WERI-Rb-1 (cell line): ENCODE measurements around the gene SCRT2.

Experiments used
- DNase-seq: peaks from one replicate; pipeline ENCODE4 v3.0.0-alpha.2; 2020
- H3K27ac ChIP-seq: fragments of 250-450 bp; sonication (Bioruptor Pico); 2 replicates; pipeline ENCODE4 v1.5.1; 2020; ENCODE audit warnings: mild to moderate bottlenecking, moderate library complexity
- H3K27me3 ChIP-seq: fragments of 250-450 bp; sonication (Bioruptor Pico); 2 replicates; pipeline ENCODE4 v1.5.1; 2021; ENCODE audit warnings: mild to moderate bottlenecking, low read depth, moderate library complexity; ENCODE audit not compliant: insufficient read depth, severe bottlenecking
- H3K36me3 ChIP-seq: fragments of 250-450 bp; sonication (Bioruptor Pico); 2 replicates; pipeline ENCODE4 v1.5.1; 2020; ENCODE audit warnings: mild to moderate bottlenecking, moderate library complexity
- H3K4me3 ChIP-seq: 2 replicates; pipeline ENCODE4 v1.5.1; 2011; ENCODE audit warnings: low read depth, mild to moderate bottlenecking, control low read depth, low read length
- H3K9me3 ChIP-seq: fragments of 250-450 bp; sonication (Bioruptor Pico); 2 replicates; pipeline ENCODE4 v1.5.1; 2021; ENCODE audit warnings: mild to moderate bottlenecking, moderate library complexity; ENCODE audit not compliant: severe bottlenecking
- TF ChIP-seq, protein P1 (sequence below): IDR thresholded peaks from 2 replicates; pipeline ENCODE4 v1.5.1; 2011; ENCODE audit warnings: low read depth, mild to moderate bottlenecking, control low read depth, inconsistent platforms, low read length

Gene SCRT2

DNA sequence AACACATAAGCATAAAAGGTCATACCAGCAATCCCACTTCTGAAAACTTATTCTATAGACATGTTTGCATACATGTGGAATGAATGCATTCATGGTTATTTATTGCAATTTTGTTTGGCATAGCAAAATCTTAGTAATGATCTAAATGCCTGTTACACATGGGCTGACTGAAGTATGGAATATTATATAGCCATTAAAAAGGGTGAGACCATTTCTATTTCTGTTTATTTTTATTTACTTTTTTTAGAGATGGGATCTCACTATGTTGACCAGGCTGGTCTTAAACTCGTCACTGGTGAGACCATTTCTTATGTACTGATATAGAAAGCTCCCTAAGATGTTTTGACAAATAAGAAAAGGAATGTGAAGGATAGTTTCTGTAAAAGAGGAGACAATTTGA, 14.3 kb upstream of the SCRT2 start:
- TF ChIP-seq, protein P1, sequence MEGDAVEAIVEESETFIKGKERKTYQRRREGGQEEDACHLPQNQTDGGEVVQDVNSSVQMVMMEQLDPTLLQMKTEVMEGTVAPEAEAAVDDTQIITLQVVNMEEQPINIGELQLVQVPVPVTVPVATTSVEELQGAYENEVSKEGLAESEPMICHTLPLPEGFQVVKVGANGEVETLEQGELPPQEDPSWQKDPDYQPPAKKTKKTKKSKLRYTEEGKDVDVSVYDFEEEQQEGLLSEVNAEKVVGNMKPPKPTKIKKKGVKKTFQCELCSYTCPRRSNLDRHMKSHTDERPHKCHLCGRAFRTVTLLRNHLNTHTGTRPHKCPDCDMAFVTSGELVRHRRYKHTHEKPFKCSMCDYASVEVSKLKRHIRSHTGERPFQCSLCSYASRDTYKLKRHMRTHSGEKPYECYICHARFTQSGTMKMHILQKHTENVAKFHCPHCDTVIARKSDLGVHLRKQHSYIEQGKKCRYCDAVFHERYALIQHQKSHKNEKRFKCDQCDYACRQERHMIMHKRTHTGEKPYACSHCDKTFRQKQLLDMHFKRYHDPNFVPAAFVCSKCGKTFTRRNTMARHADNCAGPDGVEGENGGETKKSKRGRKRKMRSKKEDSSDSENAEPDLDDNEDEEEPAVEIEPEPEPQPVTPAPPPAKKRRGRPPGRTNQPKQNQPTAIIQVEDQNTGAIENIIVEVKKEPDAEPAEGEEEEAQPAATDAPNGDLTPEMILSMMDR, result no peak
- Histone ChIP-seq H3K27ac (no peak overlapping the region), H3K9me3 (no peaks in the 10 kb centered on the region), H3K4me3 (no peak overlapping the region), H3K36me3 (no peaks in the 10 kb centered on the region), H3K27me3 (no peaks in the 10 kb centered on the region)
- DNase-seq, result no peak

- H3K27me3 ChIP-seq, result no peaks in the 10 kb centered on the region
- no peak for DNase-seq
These were observed 13.7 kb upstream of the SCRT2 start for GRCh38 chr20:689348-689747.

DNA sequence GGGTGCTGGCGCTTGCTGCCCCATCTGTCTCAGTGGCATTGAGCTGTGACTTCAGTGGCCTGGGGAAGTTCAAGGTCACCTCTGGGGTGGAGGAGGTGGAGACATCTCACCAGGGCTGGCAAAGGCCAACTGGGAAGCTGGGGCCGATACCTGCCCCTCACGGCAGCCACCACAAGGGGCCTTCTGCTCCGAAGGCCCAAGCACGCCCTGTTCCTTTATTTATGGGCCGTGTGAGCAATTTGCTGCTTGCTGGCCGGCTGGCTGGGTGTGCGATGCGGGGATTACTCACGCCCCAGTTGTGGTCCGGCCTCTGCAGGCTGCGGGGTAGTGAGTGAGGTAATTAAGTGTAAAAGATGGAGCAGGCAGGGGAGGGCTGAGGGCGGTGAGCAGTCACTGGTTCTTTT, 13.2 kb upstream of the SCRT2 start:
- DNase-seq, result peak; percentile 54
- Histone ChIP-seq H3K4me3 (no peak overlapping the region), H3K36me3 (no peaks in the 10 kb centered on the region), H3K27me3 (no peaks in the 10 kb centered on the region), H3K9me3 (no peaks in the 10 kb centered on the region), H3K27ac (no peak overlapping the region)
- TF ChIP-seq, protein P1, result peak; percentile 53

More at GRCh38 chr20:689348-689747, 13.7 kb upstream of the SCRT2 start:
- no peak overlapping the region for H3K4me3 ChIP-seq
- TF ChIP-seq, protein P1, result no peak
- H3K9me3 ChIP-seq, result no peaks in the 10 kb centered on the region
- H3K27ac ChIP-seq, result no peak overlapping the region
- no peaks in the 10 kb centered on the region for H3K36me3 ChIP-seq

GRCh38 chr20:687468-688203, 12.0 kb upstream of the SCRT2 start:
- Histone ChIP-seq H3K27me3 (no peaks in the 10 kb centered on the region), H3K27ac (no peak overlapping the region), H3K9me3 (no peaks in the 10 kb centered on the region), H3K36me3 (no peaks in the 10 kb centered on the region), H3K4me3 (no peak overlapping the region)
- TF ChIP-seq, protein P1, result no peak
- DNase-seq, result no peak

DNA sequence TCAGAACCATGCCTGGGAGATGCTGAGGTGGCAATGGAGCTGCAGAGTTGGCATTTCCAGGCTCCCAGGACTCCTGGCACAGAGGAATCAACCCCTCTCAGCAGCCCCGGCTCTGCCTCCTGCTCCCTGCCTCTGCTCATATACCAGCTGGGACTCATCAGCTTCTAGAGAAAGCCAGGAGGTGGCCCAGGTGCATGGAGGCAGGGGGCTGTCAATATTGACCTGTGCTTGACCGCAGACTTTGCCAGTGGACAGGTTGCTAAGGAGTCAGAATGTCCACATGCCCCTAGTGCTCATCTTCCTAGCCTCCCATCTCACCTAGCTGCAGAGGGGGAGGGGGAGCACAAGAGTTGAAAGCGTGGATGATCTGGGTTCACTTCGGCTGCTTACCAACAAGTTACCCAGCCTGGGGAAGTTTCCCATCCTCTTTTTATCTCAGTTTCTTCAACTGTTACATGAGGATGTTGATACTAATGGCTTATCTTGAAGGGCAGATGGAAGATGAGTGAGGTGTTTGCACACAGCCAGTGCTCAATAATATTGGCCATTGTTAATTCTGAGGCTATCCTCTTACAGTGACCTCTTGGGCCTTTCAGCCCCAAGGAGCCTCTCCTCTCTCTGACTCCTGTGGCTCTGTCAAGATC, 9.2 kb upstream of the SCRT2 start:
- Histone ChIP-seq H3K27me3 (no peaks in the 10 kb centered on the region), H3K36me3 (no peaks in the 10 kb centered on the region), H3K27ac (no peak overlapping the region), H3K9me3 (no peaks in the 10 kb centered on the region), H3K4me3 (no peak overlapping the region)
- DNase-seq, result no peak
- TF ChIP-seq, protein P1, result no peak
